Measurements from ENCODE around the gene WIPF2. TPM values are rescaled to one million over a fixed set of nuclear protein-coding genes. Genes with fewer than 3 reads are reported as not detected.

The WIPF2 gene

Small RNA genes lying within 50 kb of the gene (small RNA-seq; reads per million reads assigned to genes)
- gene MIR6867 (ENCODE audit: insufficient read depth): not detected

Measured in mesendoderm (in vitro differentiated cells).